ENCODE measurements around the gene PCCB. TPM values are rescaled to one million over a fixed set of nuclear protein-coding genes. Genes with fewer than 3 reads are reported as not detected.
"Not testable (repeated sequence)": the region's sequence is repeated elsewhere in the genome, so short reads cannot be mapped to it uniquely, and the experiment has no call there.

PCCB gene
- total RNA-seq, 1 donor: 52.2 TPM

DNA sequence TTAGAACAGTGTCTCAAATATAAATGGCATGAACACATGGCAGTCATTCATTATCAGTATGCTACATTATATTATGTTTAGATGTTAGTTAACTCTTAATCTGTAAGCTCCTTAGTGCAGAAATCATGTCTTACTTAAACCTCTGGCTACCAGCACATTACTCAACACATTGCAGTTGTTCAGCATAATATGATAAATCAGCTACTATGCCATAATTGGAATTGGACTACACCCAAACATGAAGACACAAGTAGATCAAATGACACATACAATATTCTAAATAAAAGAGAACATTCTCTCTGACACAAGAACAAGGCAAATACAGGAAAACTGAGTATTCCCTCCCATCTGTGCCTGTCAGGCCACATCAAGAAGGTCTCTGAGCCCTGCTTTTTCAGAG, 116.1 kb downstream of the PCCB start:
- DNase-seq (ENCODE audit: low read depth): peak; percentile 58
- no peak overlapping the region for H3K4me3 ChIP-seq (ENCODE audit: low read depth, low read length)
- TF ChIP-seq, protein P1, sequence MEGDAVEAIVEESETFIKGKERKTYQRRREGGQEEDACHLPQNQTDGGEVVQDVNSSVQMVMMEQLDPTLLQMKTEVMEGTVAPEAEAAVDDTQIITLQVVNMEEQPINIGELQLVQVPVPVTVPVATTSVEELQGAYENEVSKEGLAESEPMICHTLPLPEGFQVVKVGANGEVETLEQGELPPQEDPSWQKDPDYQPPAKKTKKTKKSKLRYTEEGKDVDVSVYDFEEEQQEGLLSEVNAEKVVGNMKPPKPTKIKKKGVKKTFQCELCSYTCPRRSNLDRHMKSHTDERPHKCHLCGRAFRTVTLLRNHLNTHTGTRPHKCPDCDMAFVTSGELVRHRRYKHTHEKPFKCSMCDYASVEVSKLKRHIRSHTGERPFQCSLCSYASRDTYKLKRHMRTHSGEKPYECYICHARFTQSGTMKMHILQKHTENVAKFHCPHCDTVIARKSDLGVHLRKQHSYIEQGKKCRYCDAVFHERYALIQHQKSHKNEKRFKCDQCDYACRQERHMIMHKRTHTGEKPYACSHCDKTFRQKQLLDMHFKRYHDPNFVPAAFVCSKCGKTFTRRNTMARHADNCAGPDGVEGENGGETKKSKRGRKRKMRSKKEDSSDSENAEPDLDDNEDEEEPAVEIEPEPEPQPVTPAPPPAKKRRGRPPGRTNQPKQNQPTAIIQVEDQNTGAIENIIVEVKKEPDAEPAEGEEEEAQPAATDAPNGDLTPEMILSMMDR (IDR thresholded peaks at IDR 0.05; ENCODE audit: insufficient read depth, low read depth, low read length): no peak

DNA sequence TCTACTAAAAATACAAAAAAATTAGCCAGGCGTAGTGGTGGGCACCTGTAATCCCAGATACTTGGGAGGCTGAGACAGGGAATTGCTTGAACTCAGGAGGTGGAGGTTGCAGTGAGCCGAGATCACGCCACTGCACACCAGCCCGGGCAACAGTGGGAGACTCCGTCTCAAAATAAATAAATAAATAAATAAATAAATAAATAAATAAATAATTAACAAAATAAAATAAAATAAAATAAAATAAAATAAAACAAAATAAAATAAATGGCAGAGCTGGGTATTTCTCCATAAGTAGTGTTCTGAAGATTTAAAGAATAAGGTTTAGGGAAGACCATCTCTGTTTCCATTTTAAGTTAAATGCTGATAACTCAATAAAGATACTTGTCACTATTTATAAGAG, 125.7 kb downstream of the PCCB start:
- H3K4me3 ChIP-seq (ENCODE audit: low read depth, low read length); DNase-seq (ENCODE audit: low read depth): not testable (repeated sequence)

GRCh38 chr3:136377508-136377907, 127.4 kb downstream of the PCCB start:
- TF ChIP-seq, protein P1 (IDR thresholded peaks at IDR 0.05; ENCODE audit: insufficient read depth, low read depth, low read length): no peak
- no peak for DNase-seq (ENCODE audit: low read depth)
- no peak overlapping the region for H3K4me3 ChIP-seq (ENCODE audit: low read depth, low read length)

DNA sequence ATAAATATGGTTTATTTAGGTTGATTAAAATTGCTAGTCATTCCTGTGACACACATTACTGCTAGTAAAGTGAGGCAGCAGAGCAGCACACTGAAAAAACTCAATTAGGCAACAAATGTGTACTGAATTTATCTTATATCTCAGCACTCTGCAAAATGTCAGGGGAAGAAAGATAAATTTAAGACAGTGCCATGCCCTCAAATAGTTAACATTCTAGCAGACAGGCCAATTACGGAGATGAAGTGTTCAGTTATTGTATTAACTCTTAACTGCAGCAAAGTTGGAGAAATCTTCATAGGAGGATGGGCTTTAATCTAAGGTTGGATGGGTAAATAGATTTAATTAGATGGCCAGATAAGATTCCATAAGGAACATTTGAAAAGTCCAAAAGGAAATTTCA, 127.9 kb downstream of the PCCB start:
- H3K4me3 ChIP-seq (ENCODE audit: low read depth, low read length): no peak overlapping the region
- TF ChIP-seq, protein P1 (IDR thresholded peaks at IDR 0.05; ENCODE audit: insufficient read depth, low read depth, low read length): no peak
- DNase-seq (ENCODE audit: low read depth): no peak

Other genes with a start within 250 kb of the PCCB start
- gene MSL2, start 54.0 kb upstream of the PCCB start, total RNA-seq: 15.8 and 22.0 TPM in 2 replicates

Measured in fibroblast of villous mesenchyme (primary cell).